Smooth muscle cell (in vitro differentiated cells): ENCODE data around the gene RXRA. TPM values are rescaled to one million over a fixed set of nuclear protein-coding genes. Genes with fewer than 3 reads are reported as not detected.

Source experiments
- DNase-seq: peaks from one replicate; lab custom pipeline; 2025; ENCODE audit not compliant: unreplicated experiment; lab: John Stamatoyannopoulos, UW
- H2AFZ ChIP-seq: fragments of 200-600 bp; sonication (generic); 2 replicates; pipeline ENCODE4 v1.6.0; 2016; ENCODE audit warnings: antibody characterized with exemption, low read depth, mild to moderate bottlenecking
- H3F3A ChIP-seq: fragments of 200-600 bp; sonication (generic); 2 replicates; pipeline ENCODE4 v1.6.0; 2017; ENCODE audit warnings: antibody characterized with exemption, low read depth
- H3K27ac ChIP-seq: fragments of 200-600 bp; sonication (generic); 2 replicates; pipeline ENCODE4 v1.5.1; 2016; ENCODE audit warnings: low read depth, mild to moderate bottlenecking
- H3K27me3 ChIP-seq: fragments of 200-600 bp; sonication (generic); 2 replicates; pipeline ENCODE4 v1.6.1; 2016; ENCODE audit warnings: low read depth, mild to moderate bottlenecking
- H3K36me3 ChIP-seq: fragments of 200-600 bp; sonication (generic); 2 replicates; pipeline ENCODE4 v1.5.1; 2016; ENCODE audit warnings: low read depth
- H3K4me1 ChIP-seq: fragments of 200-600 bp; sonication (generic); 2 replicates; pipeline ENCODE4 v1.5.1; 2016; ENCODE audit warnings: low read depth
- H3K4me2 ChIP-seq: fragments of 200-600 bp; sonication (generic); 2 replicates; pipeline ENCODE4 v1.6.0; 2016; ENCODE audit warnings: mild to moderate bottlenecking
- H3K4me3 ChIP-seq: fragments of 200-600 bp; sonication (generic); 2 replicates; pipeline ENCODE4 v1.5.1; 2016; ENCODE audit warnings: mild to moderate bottlenecking
- H3K79me2 ChIP-seq: fragments of 200-600 bp; sonication (generic); 2 replicates; pipeline ENCODE4 v1.6.0; 2016; ENCODE audit warnings: low read depth, mild to moderate bottlenecking
- H3K9ac ChIP-seq: fragments of 200-600 bp; sonication (generic); 2 replicates; pipeline ENCODE4 v1.6.0; 2016; ENCODE audit warnings: low read depth
- H3K9me3 ChIP-seq: fragments of 200-600 bp; sonication (generic); replicated peaks from 2 replicates; pipeline ENCODE4 v1.5.1; 2016; ENCODE audit warnings: low read depth
- H4K20me1 ChIP-seq: fragments of 200-600 bp; sonication (generic); 2 replicates; pipeline ENCODE4 v1.6.0; 2016; ENCODE audit warnings: low read depth
- CTCF ChIP-seq: fragments of 200-600 bp; sonication (generic); IDR thresholded peaks from 2 replicates; pipeline ENCODE4 v1.5.1; 2017; ENCODE audit warnings: borderline replicate concordance, mild to moderate bottlenecking, antibody characterized with exemption; ENCODE audit not compliant: insufficient read depth, poor library complexity, severe bottlenecking
- WGBS: methylation state at CpG from one replicate; pipeline ENCODE4 v1.1.7; 2016; ENCODE audit warnings: low lambda C conversion rate; 5-methylcytosine and 5-hydroxymethylcytosine counted together
- polyA plus RNA-seq: library from polyadenylated mRNA; unstranded; fragments of >200 nt; fragmentation: Nextera tagmentation; extraction: Ambion mirVana; gene quantifications from 2 replicates; pipeline ENCODE4 v1.2.1, GENCODE V29; 2016
- total RNA-seq: library from RNA; depleted of rRNA; stranded (reverse); fragments of >200 nt; gene quantifications from 2 replicates; pipeline ENCODE4 v1.2.3, GENCODE V29; 2014

RXRA gene
- total and polyA plus RNA-seq, 2 experiments from 2014 or later = 8.9 to 23.1 TPM

GRCh38 chr9:134284741-134285140, 41.5 kb upstream of the RXRA start:
- H3K36me3 ChIP-seq = no peaks in the 10 kb centered on the region
- no peaks in the 10 kb centered on the region for H4K20me1 ChIP-seq
- no peak overlapping the region for H3K9ac ChIP-seq
- H3F3A ChIP-seq = no peaks in the 10 kb centered on the region
- H3K4me3 ChIP-seq = no peak overlapping the region
- peaks cover 8% of the 10 kb centered on the region for H3K4me1 ChIP-seq
- H3K79me2 ChIP-seq = no peaks in the 10 kb centered on the region
- no peak overlapping the region for H3K4me2 ChIP-seq
- H3K27me3 ChIP-seq = no peaks in the 10 kb centered on the region
- WGBS = 90% methylated on average over 12 of the region's 12 CpGs
- DNase-seq = no peak
- no peaks in the 10 kb centered on the region for H3K9me3 ChIP-seq
- TF ChIP-seq CTCF = no peak
- no peak overlapping the region for H3K27ac ChIP-seq
- no peak overlapping the region for H2AFZ ChIP-seq

GRCh38 chr9:134285215-134285845, 40.9 kb upstream of the RXRA start:
- Histone ChIP-seq H3K27ac (no peak overlapping the region), H3K27me3 (no peaks in the 10 kb centered on the region), H4K20me1 (no peaks in the 10 kb centered on the region), H3F3A (no peaks in the 10 kb centered on the region), H3K79me2 (no peaks in the 10 kb centered on the region), H2AFZ (no peak overlapping the region), H3K4me2 (no peak overlapping the region), H3K4me1 (peaks cover 8% of the 10 kb centered on the region), H3K9ac (no peak overlapping the region), H3K9me3 (no peaks in the 10 kb centered on the region), H3K4me3 (no peak overlapping the region), H3K36me3 (no peaks in the 10 kb centered on the region)
- 87% methylated on average over 14 of the region's 15 CpGs for WGBS
- no peak for TF ChIP-seq CTCF
- DNase-seq = no peak

DNA sequence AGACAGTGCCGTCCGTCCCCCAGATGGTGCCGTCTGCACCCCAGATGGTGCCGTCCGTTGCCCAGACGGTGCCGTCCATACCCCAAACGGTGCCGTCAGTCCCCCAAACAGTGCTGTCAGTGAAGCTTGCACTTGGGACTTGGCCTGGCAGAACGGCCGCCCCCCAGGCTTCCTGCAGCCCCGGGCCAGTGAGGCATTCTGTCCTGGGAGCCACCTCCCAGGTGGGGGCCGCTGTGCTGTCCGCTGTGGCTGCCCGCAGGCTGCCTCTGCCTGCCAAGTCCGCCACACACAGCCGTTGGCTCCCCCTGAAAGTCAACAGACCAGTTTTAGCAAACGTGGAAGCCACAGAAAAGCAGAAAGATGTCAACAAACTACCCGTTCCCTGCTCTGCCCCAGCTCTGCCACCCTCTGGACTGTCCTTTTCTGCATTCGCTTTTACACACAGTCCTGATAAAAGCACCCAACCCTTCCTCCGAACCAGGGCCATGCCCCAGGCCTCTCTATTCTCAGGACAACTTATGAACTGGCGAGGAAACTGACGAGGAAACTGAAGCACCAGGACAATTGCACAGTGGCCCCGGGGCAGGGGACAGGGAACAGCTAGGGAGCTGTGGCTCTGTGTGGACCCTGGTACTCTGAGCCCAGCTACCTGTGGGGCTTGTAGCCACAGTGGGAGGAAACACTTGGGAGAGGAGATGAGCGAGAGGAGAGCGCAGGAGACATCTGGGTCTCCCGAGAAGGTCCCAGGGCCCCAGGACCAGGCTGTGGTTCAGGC, 39.6 kb upstream of the RXRA start:
- no peak for TF ChIP-seq CTCF
- 87% methylated on average over 27 of the region's 27 CpGs for WGBS

More for the DNA sequence above, 39.6 kb upstream of the RXRA start:
- Histone ChIP-seq H3K4me1 (peaks cover 8% of the 10 kb centered on the region), H3K36me3 (no peaks in the 10 kb centered on the region), H3K27ac (no peak overlapping the region), H3K27me3 (no peaks in the 10 kb centered on the region), H3K9me3 (no peaks in the 10 kb centered on the region), H3K4me2 (no peak overlapping the region), H4K20me1 (no peaks in the 10 kb centered on the region), H3F3A (no peaks in the 10 kb centered on the region), H2AFZ (no peak overlapping the region), H3K79me2 (no peaks in the 10 kb centered on the region), H3K4me3 (no peak overlapping the region), H3K9ac (no peak overlapping the region)
- DNase-seq = no peak
